CD4-positive, alpha-beta T cell (primary cell): ENCODE data around the gene VAMP3. TPM values are rescaled to one million over a fixed set of nuclear protein-coding genes. Genes with fewer than 3 reads are reported as not detected.

Experiments
- ATAC-seq: fragments of 200-7000 bp; cut with Tn5 transposase; one replicate; pipeline ENCODE4 v1.10.0; 2022; ENCODE audit warnings: mild to moderate bottlenecking; ENCODE audit not compliant: poor library complexity
- CTCF ChIA-PET: fragments of 350-600 bp; sonication (Branson Sonifier 250); formaldehyde crosslinking; loops from one replicate; lab custom pipeline; 2021; ENCODE audit warnings: antibody characterized with exemption, inconsistent platforms; lab: Charles Lee
- POLR2A ChIA-PET: fragments of 350-600 bp; sonication (Branson Sonifier 250); formaldehyde crosslinking; loops from one replicate; lab custom pipeline; 2021; ENCODE audit warnings: antibody characterized with exemption, inconsistent platforms; lab: Charles Lee
- DNase-seq, 14 experiments: peaks; one replicate each; pipeline ENCODE4 v3.0.0-alpha.2; 2013 to 2020; ENCODE audit warnings: mixed read lengths in 2 of 14
- H3K27ac ChIP-seq, 2 donors: one replicate each; pipeline versions ENCODE4 v1.5.1 to v1.7.0; 2013; ENCODE audit warnings: low read length in 2 of 2, low read depth in 1 of 2, mild to moderate bottlenecking in 1 of 2
- H3K27me3 ChIP-seq, 2 experiments: 1 replicate in 1 of 2; 2 replicates in 1 of 2; pipeline versions ENCODE4 v1.6.1 to v1.7.0; 2013; ENCODE audit warnings: low read length in 2 of 2, control low read depth in 1 of 2, mild to moderate bottlenecking in 1 of 2, moderate library complexity in 1 of 2; ENCODE audit not compliant: insufficient read depth in 2 of 2, control insufficient read depth in 1 of 2
- H3K36me3 ChIP-seq: one replicate; pipeline ENCODE4 v1.6.1; 2013; ENCODE audit warnings: low read length, control low read depth; ENCODE audit not compliant: insufficient read depth
- H3K4me1 ChIP-seq: one replicate; pipeline ENCODE4 v1.6.1; 2013; ENCODE audit warnings: low read length, control low read depth; ENCODE audit not compliant: insufficient read depth
- H3K4me3 ChIP-seq: one replicate; pipeline ENCODE4 v1.5.1; 2013; ENCODE audit warnings: mild to moderate bottlenecking, low read length, moderate library complexity
- H3K9me3 ChIP-seq, 2 experiments: 1 replicate in 1 of 2; 2 replicates in 1 of 2; pipeline versions ENCODE4 v1.6.1 to v1.7.0; 2013; ENCODE audit warnings: low read length in 2 of 2, mild to moderate bottlenecking in 2 of 2, control low read depth in 1 of 2, moderate library complexity in 1 of 2; ENCODE audit not compliant: control insufficient read depth in 1 of 2, insufficient read depth in 1 of 2
- H3K27ac Mint-ChIP-seq: one replicate; pipeline ENCODE4 v1.8.0; 2020; ENCODE audit warnings: mixed read lengths
- H3K27me3 Mint-ChIP-seq: one replicate; pipeline ENCODE4 v1.8.0; 2021; ENCODE audit warnings: mixed read lengths
- H3K36me3 Mint-ChIP-seq: one replicate; pipeline ENCODE4 v1.8.0; 2021; ENCODE audit warnings: low read depth, mixed read lengths
- H3K4me1 Mint-ChIP-seq: one replicate; pipeline ENCODE4 v1.8.0; 2021; ENCODE audit warnings: low read depth, mixed read lengths
- H3K4me3 Mint-ChIP-seq: one replicate; pipeline ENCODE4 v1.8.0; 2020; ENCODE audit warnings: mild to moderate bottlenecking, mixed read lengths
- H3K9me3 Mint-ChIP-seq: one replicate; pipeline ENCODE4 v1.8.0; 2020; ENCODE audit warnings: mixed read lengths
- intact Hi-C, 2 experiments: fragments of 100-400 bp; cut with DNase I in 1 of 2; cut with micrococcal nuclease in 1 of 2; formaldehyde crosslinking; loops; one replicate each; pipeline versions ENCODE4 v1.15.1 to v1.9.0; 2023 to 2025; cut with DNase I, micrococcal nuclease
- total RNA-seq, 174 experiments: library from RNA in 2 of 174; stranded (reverse) in 2 of 174; gene quantifications; one replicate each; pipeline ENCODE4 v1.2.3 and lab custom pipeline; 2021 to 2026
- TF ChIP-seq, protein P1 (sequence below): fragments of 200-600 bp; IDR thresholded peaks from one replicate; pipeline ENCODE4 v1.8.0; 2022; ENCODE audit warnings: antibody characterized with exemption, mild to moderate bottlenecking

Gene VAMP3
- total RNA-seq, 2 experiments from 2014 or later: 76.9 to 87.7 TPM

- Mint-ChIP-seq H3K27ac (peak overlapping the region; percentile 87), H3K4me1 (peaks cover 46% of the 10 kb centered on the region), H3K27me3 (peaks cover 5% of the 10 kb centered on the region), H3K36me3 (peaks cover 40% of the 10 kb centered on the region), H3K4me3 (peak overlapping the region; percentile 96), H3K9me3 (no peaks in the 10 kb centered on the region)
- Histone ChIP-seq H3K27me3 (no peaks in the 10 kb centered on the region), H3K4me3 (peak overlapping the region; percentile 87), H3K4me1 (peaks cover 21% of the 10 kb centered on the region), H3K36me3 (peaks cover 11% of the 10 kb centered on the region), H3K9me3 (no peaks in the 10 kb centered on the region), H3K27ac (peak overlapping the region in 1 of 2 donors; percentile 65)
- TF ChIP-seq, protein P1, sequence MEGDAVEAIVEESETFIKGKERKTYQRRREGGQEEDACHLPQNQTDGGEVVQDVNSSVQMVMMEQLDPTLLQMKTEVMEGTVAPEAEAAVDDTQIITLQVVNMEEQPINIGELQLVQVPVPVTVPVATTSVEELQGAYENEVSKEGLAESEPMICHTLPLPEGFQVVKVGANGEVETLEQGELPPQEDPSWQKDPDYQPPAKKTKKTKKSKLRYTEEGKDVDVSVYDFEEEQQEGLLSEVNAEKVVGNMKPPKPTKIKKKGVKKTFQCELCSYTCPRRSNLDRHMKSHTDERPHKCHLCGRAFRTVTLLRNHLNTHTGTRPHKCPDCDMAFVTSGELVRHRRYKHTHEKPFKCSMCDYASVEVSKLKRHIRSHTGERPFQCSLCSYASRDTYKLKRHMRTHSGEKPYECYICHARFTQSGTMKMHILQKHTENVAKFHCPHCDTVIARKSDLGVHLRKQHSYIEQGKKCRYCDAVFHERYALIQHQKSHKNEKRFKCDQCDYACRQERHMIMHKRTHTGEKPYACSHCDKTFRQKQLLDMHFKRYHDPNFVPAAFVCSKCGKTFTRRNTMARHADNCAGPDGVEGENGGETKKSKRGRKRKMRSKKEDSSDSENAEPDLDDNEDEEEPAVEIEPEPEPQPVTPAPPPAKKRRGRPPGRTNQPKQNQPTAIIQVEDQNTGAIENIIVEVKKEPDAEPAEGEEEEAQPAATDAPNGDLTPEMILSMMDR: no peak
- intact Hi-C loops: no loop called here
- ChIA-PET POLR2A (interaction anchor here (1.1 to 1.8 kb wide), 2 partner anchors 12 to 14 kb away, joined by 3 to 19 read pairs; no protein-coding TSS in a partner anchor), CTCF (no interaction called here)
- ATAC-seq: peak; percentile 31
- DNase-seq: peak in 2 of 14 experiments; percentile 35 to 63
These were observed 463 bp upstream of the VAMP3 start for GRCh38 chr1:7770669-7770996.

- peak overlapping the region; percentile 87 for H3K4me3 ChIP-seq
- DNase-seq (no peak), ATAC-seq (no peak)
- peak overlapping the region; percentile 87 for H3K27ac Mint-ChIP-seq
- H3K36me3 ChIP-seq: peaks cover 15% of the 10 kb centered on the region
- intact Hi-C loops: loop anchor here in 1 of 2 experiments (1.0 kb wide), 1 partner anchor 11 kb away; no protein-coding TSS in a partner anchor
- ChIA-PET POLR2A (interaction anchor here (0.8 to 1.8 kb wide), 2 partner anchors 10 to 67 kb away, joined by 3 to 19 read pairs; no protein-coding TSS in a partner anchor), CTCF (no interaction called here)
- TF ChIP-seq, protein P1: no peak
- H3K9me3 ChIP-seq: no peaks in the 10 kb centered on the region
- H3K9me3 Mint-ChIP-seq: no peaks in the 10 kb centered on the region
- H3K27ac ChIP-seq: peak overlapping the region in 1 of 2 donors; percentile 59
- H3K27me3 ChIP-seq: no peaks in the 10 kb centered on the region
- peaks cover 55% of the 10 kb centered on the region for H3K4me1 Mint-ChIP-seq
- peaks cover 52% of the 10 kb centered on the region for H3K36me3 Mint-ChIP-seq
- H3K4me3 Mint-ChIP-seq: peak overlapping the region; percentile 91
- H3K4me1 ChIP-seq: peaks cover 21% of the 10 kb centered on the region
- no peaks in the 10 kb centered on the region for H3K27me3 Mint-ChIP-seq
These were observed 765 bp downstream of the VAMP3 start for GRCh38 chr1:7771823-7772299.

GRCh38 chr1:7777591-7777990 lies 6.5 kb downstream of the VAMP3 start:
- H3K9me3 Mint-ChIP-seq: no peaks in the 10 kb centered on the region
- no peak for DNase-seq
- intact Hi-C loops: no loop called here
- H3K9me3 ChIP-seq: no peaks in the 10 kb centered on the region
- H3K36me3 ChIP-seq: peaks cover 43% of the 10 kb centered on the region
- peaks cover 73% of the 10 kb centered on the region for H3K36me3 Mint-ChIP-seq
- no peak overlapping the region for H3K27ac Mint-ChIP-seq
- H3K4me1 Mint-ChIP-seq: peaks cover 48% of the 10 kb centered on the region
- ChIA-PET POLR2A (no interaction called here), CTCF (no interaction called here)
- H3K27me3 ChIP-seq: no peaks in the 10 kb centered on the region
- H3K4me3 Mint-ChIP-seq: no peak overlapping the region
- peaks cover 20% of the 10 kb centered on the region for H3K4me1 ChIP-seq
- no peak overlapping the region for H3K27ac ChIP-seq
- H3K4me3 ChIP-seq: no peak overlapping the region
- no peaks in the 10 kb centered on the region for H3K27me3 Mint-ChIP-seq
- TF ChIP-seq, protein P1: no peak
- no peak for ATAC-seq
